ENCODE measurements around the gene RGS3.

GRCh38 chr9:113522419-113522818 is 58.9 kb downstream of the RGS3 start:
- TF ChIP-seq ELF4 (CRISPR knock-in tag; IDR thresholded peaks at IDR 0.05; ENCODE audit: low read depth) (no peak), CREB1 (CRISPR knock-in tag; IDR thresholded peaks at IDR 0.05) (no peak), ATF1 (CRISPR knock-in tag; IDR thresholded peaks at IDR 0.05) (no peak)
